Dedifferentiated amniotic fluid mesenchymal stem cell (primary cell): ENCODE data around the gene UCK2.

ENCODE experiments used
- DNase-seq: peaks from one replicate; pipeline ENCODE4 v3.0.0-alpha.2; 2016; ENCODE audit errors: extremely low spot score

The UCK2 gene

DNA sequence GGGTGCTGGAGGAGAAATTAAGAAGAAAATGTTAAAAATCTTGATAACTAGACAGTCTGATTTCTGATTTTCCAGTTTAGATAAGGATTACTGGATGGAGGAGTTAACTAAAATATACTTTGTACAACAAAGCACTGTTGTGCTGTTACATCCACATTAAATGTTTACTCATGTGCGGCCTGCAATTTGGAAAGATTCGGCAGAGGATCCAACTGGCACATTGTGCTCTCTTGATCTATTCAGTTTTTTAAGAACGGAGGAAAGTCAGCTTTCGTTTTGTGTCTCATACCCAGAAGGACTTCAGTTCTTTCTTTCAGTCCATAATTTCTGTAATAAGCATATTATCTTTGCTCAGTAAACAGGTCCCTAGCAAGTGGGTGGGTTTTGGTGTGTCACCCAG, 52.5 kb downstream of the UCK2 start:
- DNase-seq = no peak

DNA sequence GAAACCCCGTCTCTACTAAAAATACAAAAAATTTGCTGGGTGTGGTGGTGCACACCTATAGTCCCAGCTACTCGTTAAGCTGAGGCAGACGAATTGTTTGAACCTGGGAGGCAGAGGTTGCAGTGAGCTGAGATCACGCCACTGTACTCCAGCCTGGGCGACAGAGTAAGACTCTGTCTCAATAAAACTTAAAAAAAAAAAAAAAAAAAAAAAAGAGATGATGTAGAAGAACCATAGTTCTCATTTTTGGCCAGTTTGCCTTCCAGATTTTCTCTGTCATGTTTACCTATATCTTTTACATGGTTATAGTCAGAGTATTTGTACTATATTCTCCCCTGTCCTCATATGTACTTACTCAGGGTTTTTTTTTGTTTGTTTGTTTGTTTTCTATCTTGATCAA, 53.6 kb downstream of the UCK2 start:
- no peak for DNase-seq

DNA sequence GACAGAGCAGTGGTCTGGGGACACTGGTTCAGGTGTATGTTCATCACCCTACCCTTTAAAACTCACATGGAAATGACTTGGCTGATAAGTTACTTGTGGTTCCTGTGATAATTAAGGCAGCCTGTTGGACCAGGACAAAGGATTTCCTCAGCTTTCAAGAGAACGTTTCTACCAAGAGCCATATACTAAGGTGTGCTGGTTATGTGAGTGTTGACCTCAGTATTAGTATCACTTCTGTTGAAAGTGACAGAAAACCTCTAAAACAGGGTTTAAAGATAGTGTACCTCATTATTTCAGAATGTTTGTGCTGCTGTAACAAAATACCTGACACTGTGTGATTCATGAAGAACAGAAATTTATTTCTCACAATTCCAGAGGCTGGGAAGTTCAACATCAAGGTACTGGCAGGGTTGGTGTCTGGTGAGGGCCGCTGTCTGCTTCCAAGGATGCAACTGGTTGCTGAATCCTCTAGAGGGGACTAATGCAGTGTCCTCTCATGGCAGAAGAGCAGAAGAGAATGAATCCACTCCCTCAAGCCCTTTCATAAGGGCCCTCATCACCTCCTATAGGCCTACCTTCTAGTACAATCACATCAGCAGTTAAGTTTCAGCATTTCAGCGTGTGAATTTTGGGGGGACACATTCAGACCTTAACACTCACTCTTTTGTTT, 54.9 kb downstream of the UCK2 start:
- DNase-seq = no peak

DNA sequence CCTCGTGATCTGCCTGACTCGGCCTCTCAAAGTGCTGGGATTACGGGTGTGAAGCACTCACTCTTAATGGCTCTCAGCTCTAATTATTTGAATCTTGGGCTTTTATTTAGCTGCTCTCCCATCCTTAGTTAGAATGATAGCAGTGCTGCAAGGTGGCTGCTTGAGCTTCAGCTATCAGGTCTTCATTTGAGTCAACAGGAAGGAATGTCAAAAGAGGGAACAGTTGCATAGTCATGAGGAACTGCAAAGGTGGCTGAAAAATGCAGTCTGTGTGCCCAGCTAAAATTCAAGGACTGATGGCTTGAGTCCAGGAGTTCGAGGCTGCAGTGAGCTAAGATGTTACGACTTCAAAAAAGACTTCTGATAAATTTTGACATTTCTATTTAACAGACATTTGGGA, 55.6 kb downstream of the UCK2 start:
- DNase-seq = no peak

DNA sequence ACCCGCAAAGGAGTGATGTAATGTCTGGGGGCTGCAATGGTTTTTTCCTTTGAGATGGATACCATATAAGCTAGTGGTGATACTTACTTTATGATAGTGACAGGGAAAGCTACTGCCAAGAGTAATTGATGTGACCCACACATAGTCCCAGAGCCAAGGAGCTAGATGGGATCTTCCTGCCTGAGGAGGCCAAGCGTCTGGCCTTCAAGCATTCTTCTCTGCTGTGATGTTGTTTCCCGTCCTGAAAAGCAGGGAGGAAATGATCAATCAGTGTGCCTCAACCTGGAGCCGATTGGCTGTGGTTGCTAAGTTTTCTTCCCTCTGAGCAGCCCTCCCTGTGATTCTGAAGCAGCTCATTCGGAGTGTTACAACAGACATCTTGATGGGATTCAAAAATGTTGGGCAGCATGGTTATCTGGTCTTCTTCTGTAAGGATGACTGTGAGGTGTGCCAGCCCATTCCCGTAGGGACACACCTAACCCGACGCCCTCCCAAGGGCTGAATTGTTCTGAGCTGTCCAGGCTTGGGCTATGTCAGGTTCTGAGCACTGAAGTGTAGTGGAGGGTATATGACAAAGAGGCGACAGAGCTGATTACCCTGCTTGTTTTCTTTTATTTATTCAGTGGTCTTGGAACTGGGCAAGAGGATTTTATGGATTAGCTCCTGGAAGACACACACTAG, 56.7 kb downstream of the UCK2 start:
- DNase-seq = no peak

DNA sequence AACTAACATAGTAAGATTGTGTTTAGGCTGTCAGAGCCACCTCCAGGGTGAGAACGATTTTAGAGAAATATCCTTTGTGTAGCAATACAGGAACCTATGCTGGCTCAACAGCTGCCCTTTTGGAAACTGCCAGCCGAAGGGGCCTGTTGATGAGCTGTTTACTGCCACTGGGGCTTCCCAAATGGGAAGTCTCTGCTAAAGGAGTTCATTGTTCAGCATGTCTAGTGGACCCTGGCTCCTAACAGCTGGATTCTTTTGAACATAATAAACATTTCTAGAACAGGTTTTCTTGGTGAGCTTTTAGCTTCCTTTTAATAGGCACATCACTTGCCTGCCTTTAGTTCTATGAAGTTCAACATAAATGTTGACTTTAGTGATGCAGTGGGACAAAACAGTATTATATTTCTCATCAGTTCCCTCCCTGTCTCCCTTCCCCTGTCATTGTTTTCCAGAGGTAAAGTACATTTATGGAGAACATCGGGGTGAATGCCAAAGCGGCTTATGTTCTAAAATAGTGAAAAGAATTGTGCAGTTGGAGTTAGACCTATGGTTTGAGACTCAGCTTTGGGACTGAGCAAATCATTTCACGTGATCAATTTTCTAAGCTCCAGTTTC, 57.4 kb downstream of the UCK2 start:
- no peak for DNase-seq

- no peak for DNase-seq
These were observed 57.9 kb downstream of the UCK2 start for GRCh38 chr1:165885305-165885694.

DNA sequence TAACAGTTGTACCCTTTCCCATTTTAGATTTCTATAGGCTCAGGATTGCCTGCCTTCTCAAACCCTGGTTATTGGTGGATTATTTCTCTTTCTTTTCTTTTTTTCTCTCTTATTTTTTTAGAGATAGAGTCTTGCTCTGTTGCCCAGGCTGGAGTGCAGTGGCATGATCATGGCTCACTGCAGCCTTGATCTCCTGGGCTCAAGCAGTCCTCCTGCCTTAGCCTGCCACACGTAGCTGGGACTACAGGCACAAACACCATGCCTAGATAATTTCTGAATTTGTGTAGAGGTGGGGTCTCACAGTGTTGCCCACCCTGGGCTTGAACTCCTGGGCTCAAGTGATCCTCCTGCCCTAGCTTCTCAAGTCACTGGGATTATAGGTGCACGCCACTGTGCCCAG, 58.8 kb downstream of the UCK2 start:
- DNase-seq = no peak

DNA sequence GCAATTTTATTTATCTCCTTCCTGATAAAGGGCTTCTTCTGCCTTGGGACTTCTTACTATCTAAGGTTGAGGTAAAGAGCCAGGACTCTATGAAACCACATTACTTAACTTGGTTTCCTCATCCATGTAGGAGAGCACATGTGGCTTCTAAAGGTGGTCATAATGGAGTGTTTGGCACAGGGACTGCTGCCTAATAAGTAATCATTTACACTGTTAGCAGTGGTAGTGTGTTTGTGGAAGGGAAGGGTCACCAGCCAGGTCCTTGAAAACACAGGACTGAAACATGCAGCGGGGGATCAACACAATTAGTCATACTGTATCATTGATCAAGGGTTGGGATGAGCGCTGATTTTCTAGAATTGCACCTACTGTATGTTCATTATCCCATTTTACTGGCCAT, 59.6 kb downstream of the UCK2 start:
- no peak for DNase-seq

- no peak for DNase-seq
These were observed 60.6 kb downstream of the UCK2 start for GRCh38 chr1:165887877-165888551.

GRCh38 chr1:165888552-165888920, 61.1 kb downstream of the UCK2 start:
- DNase-seq = no peak

GRCh38 chr1:165890684-165891083, 63.3 kb downstream of the UCK2 start:
- DNase-seq = no peak

- DNase-seq = peak; percentile 34
These were observed 63.9 kb downstream of the UCK2 start for GRCh38 chr1:165891111-165891860.

- DNase-seq = no peak
These were observed 65.5 kb downstream of the UCK2 start for GRCh38 chr1:165892935-165893334.

DNA sequence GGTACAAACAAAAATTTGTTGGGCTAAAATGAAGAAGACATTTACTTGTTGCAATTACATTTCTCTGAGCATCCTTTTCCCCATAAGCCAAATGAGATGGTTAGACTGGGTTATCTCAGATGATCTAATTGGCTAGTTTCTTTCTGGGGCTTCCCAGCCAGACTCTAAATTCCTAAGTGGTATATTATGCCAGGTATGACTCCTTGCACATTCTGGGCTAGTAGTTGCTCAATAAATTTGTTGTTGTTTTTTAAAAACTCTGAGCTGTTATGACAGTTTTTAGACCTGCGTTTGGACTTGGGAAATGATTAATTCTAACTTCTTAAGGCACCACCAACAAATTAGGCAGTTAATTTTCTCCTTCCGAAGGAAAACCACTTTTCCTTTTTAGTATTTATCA, 66.1 kb downstream of the UCK2 start:
- no peak for DNase-seq

DNA sequence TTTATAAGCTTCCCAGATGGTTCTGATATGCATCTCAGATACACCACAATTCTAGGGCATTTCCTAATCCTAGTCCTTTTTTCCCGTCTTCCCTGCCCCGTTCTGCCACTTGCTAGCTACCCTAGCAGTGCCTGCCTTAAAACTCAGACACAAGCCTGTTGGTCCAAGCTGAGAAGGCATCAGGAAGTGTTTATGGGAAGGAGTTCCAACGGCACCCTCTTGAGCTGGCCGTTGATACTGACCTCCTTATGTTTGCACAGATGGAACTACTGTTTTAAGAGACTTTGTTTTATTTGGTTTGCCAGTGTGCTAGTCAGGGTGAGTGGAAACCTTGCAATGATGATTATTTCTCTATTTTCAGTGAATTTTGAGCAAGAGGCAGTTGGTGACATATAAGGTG, 67.2 kb downstream of the UCK2 start:
- DNase-seq = no peak

- DNase-seq = peak; percentile 43
These were observed 68.0 kb downstream of the UCK2 start for GRCh38 chr1:165895451-165895871.

GRCh38 chr1:165896277-165896676, 68.9 kb downstream of the UCK2 start:
- DNase-seq = peak; percentile 79

DNA sequence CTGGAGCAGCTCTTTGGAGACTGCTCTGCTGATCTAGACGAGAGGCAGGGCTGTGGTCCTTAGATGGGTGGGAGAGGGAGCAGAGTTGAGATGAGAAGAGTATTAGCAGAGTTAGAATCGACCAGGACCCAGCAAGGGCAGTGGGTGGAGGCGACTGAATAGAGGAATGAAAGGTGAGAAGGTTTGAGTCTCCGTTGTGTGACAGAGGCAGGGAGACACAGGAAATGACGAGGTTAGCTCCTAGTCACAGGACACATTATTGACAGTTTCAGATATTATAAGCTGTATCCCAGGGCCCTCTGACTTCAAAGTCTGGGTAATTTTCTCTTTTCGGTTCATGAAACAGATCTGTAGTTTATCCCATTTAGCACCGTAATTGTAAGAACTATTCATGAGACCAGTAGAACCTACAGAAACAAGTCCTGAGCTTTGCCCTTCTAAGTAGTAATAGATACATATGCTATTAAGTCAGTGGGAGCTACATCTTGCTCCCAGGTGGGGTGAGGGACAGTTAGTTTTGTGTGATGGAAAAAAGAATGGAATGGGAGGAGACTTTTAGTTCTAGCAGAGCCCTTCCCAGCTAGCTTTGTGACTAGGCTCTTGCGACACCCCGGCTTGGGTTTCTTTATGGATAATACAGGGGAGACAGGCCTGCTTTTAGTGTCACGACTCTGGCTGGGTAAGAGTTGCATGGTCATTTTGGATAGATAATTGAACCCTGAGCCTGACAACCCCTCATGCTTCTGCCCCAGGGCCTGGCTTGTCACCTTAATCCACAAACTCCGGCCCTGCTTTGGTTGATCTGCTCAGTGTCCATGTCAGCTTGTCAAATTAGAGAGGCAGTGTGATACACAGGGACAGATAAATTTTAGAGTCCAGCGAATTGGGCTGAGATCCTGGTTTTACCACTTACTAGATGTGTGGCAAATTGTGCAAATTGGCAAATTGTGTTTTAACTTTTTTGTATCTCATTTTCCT, 70.2 kb downstream of the UCK2 start:
- peak; percentile 29 for DNase-seq

DNA sequence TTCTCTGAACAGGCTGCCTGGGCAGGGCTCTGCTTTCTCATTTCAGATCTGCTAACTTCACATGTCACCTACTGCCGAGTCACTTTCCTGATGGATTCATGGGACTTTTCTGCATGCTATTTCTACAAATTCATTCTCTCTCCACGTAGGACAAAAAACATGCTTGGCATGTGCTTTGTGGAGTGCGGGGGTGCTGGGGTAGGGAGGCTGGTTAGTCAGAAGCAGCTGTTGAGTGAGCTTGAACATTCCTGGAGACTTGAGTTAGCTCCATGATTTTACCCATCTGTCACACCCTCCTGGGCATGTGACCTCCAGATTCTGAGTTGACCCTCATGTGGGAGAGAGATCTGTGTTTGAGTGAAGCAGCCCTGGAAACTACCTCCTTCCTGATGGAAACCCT, 71.4 kb downstream of the UCK2 start:
- peak; percentile 97 for DNase-seq

- no peak for DNase-seq
These were observed 72.1 kb downstream of the UCK2 start for GRCh38 chr1:165899461-165899941.
